Psoas muscle (tissue), 8 donors: ENCODE data around the gene ATL1. TPM values are rescaled to one million over a fixed set of nuclear protein-coding genes. Genes with fewer than 3 reads are reported as not detected.

Source experiments
- ATAC-seq, 4 donors: fragments of 200-7000 bp; cut with Tn5 transposase; one replicate each; pipeline ENCODE4 v1.9.1; 2020; ENCODE audit warnings: moderate library complexity in 3 of 4, mild to moderate bottlenecking in 2 of 4
- DNase-seq, 2 donors: peaks; one replicate each; pipeline ENCODE4 v3.0.0-alpha.2; 2020
- H3K27ac ChIP-seq: fragments of 200-600 bp; one replicate; pipeline ENCODE4 v1.8.0; 2022
- H3K27me3 ChIP-seq, 3 donors: fragments of 200-600 bp in 1 of 3; one replicate each; pipeline versions ENCODE4 v1.6.1 to v1.8.0; 2013 to 2022; ENCODE audit warnings: low read length in 2 of 3, mild to moderate bottlenecking in 2 of 3, moderate library complexity in 1 of 3; ENCODE audit not compliant: insufficient read depth in 3 of 3
- H3K36me3 ChIP-seq, 2 donors: fragments of 200-600 bp in 1 of 2; one replicate each; pipeline versions ENCODE4 v1.6.1 to v1.8.0; 2013 to 2022; ENCODE audit warnings: low read depth in 1 of 2, mild to moderate bottlenecking in 1 of 2, moderate library complexity in 1 of 2; ENCODE audit not compliant: insufficient read depth in 1 of 2
- H3K4me1 ChIP-seq: fragments of 200-600 bp; one replicate; pipeline ENCODE4 v1.8.0; 2022
- H3K4me3 ChIP-seq: fragments of 200-600 bp; one replicate; pipeline ENCODE4 v1.8.0; 2022; ENCODE audit warnings: mild to moderate bottlenecking
- H3K9me3 ChIP-seq: fragments of 200-600 bp; one replicate; pipeline ENCODE4 v1.8.0; 2022
- WGBS, 3 donors: extraction: QIAGEN DNeasy Blood & Tissue Kit; methylation state at CpG; one replicate each; pipeline versions ENCODE4 v1.1.6 to v1.1.7; 2013; 5-methylcytosine and 5-hydroxymethylcytosine counted together
- intact Hi-C, 2 donors: fragments of 100-400 bp; cut with DNase I; formaldehyde crosslinking; loops; one replicate each; pipeline versions ENCODE4 v1.11.0 to v1.14.2; 2022
- polyA plus RNA-seq, 3 donors: library from polyadenylated mRNA; stranded (reverse); fragments of 200-250 nt; gene quantifications; one replicate each; pipeline ENCODE4 v1.2.3, GENCODE V29; 2013
- total RNA-seq, 4 donors: library from RNA; stranded (reverse); fragmentation: NEBNext Ultra II Directional in 2 of 4; extraction: Animal tissue kit (Norgen Biotek cat#: 25700) in 2 of 4; gene quantifications; one replicate each; pipeline versions ENCODE4 v1.2.1 to v1.2.4, GENCODE V29; 2021 to 2023
- TF ChIP-seq, protein P1 (sequence below): fragments of 200-600 bp; IDR thresholded peaks from one replicate; pipeline ENCODE4 v1.8.0; 2022; ENCODE audit warnings: antibody characterized with exemption
- donor health status: healthy with polysubstance abuse.
- donor health status: DM: no; HTN: no; CAD: no; lungs with moderate emphysema.
- donor health status: Bipolar disorder and iron deficiency.
- donor health status: healthy.
- donor health status: DM: yes; HTN: yes; CAD: no.
- donor health status: DM: no; HTN: no; CAD: no.
- donor health status: DM: no; HTN: no; CAD: no.
- donor health status: DM: yes; HTN: yes; CAD: no.

The ATL1 gene
- total and polyA plus RNA-seq, 7 donors = 0.43 to 1.4 (median 0.64) TPM

DNA sequence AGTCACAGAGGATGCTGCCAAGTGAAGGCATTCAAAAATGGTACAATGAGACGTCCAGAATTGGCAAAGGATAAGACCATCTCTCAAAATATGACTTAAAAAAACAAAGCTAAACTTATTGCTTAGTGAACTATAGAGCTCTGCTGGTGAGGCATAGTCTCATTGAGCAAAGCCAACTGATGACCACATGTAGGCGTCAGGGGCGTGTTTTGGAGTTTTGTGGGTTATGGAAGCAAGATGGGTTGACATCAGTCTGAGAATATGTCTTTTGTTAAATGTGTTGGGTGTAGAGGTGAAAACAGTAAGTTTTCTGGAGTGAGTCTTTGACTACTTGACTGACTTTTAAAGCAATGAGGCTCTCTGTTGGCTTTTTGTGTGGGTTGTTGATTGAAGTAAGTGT, 47.2 kb downstream of the ATL1 start:
- Histone ChIP-seq H3K27ac (no peak overlapping the region), H3K27me3 (no peaks in the 10 kb centered on the region), H3K4me1 (no peaks in the 10 kb centered on the region), H3K36me3 (no peaks in the 10 kb centered on the region), H3K4me3 (no peak overlapping the region), H3K9me3 (no peaks in the 10 kb centered on the region)
- ATAC-seq (no peak), DNase-seq (no peak)
- WGBS, 3 donors = 82 to 87% (median 83%) methylated on average over 3 of the region's 3 CpGs
- intact Hi-C loops = loop anchor here in 1 of 2 donors (10.0 kb wide), 1 partner anchor 108 kb away; no protein-coding TSS in a partner anchor
- TF ChIP-seq, protein P1, sequence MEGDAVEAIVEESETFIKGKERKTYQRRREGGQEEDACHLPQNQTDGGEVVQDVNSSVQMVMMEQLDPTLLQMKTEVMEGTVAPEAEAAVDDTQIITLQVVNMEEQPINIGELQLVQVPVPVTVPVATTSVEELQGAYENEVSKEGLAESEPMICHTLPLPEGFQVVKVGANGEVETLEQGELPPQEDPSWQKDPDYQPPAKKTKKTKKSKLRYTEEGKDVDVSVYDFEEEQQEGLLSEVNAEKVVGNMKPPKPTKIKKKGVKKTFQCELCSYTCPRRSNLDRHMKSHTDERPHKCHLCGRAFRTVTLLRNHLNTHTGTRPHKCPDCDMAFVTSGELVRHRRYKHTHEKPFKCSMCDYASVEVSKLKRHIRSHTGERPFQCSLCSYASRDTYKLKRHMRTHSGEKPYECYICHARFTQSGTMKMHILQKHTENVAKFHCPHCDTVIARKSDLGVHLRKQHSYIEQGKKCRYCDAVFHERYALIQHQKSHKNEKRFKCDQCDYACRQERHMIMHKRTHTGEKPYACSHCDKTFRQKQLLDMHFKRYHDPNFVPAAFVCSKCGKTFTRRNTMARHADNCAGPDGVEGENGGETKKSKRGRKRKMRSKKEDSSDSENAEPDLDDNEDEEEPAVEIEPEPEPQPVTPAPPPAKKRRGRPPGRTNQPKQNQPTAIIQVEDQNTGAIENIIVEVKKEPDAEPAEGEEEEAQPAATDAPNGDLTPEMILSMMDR = no peak

DNA sequence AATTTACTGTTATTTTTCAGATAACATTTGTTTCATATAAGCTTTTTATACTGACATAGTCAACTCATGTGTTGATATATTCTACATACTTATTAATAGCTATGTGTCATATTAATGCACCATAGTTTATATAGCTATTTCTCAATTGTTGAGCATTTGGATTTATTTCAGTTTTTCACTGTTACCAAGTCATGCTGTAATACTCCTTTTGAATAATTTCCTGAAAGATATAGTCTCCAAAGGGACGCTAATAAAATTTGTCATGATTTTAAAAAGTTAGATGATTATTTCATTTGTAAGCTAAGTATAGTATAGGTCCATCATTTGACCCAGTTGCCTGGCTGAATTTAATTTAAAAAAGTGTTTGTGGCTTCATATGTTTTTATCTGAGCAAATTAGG, 47.8 kb downstream of the ATL1 start:
- no peak for ATAC-seq
- Histone ChIP-seq H3K9me3 (no peaks in the 10 kb centered on the region), H3K4me3 (no peak overlapping the region), H3K27me3 (no peaks in the 10 kb centered on the region), H3K36me3 (no peaks in the 10 kb centered on the region), H3K27ac (no peak overlapping the region), H3K4me1 (no peaks in the 10 kb centered on the region)
- WGBS, 3 donors = 85 to 98% (median 89%) methylated on average over 1 of the region's 1 CpG
- DNase-seq = no peak
- TF ChIP-seq, protein P1 = no peak
- intact Hi-C loops = loop anchor here in 1 of 2 donors (10.0 kb wide), 1 partner anchor 107 kb away; no protein-coding TSS in a partner anchor

DNA sequence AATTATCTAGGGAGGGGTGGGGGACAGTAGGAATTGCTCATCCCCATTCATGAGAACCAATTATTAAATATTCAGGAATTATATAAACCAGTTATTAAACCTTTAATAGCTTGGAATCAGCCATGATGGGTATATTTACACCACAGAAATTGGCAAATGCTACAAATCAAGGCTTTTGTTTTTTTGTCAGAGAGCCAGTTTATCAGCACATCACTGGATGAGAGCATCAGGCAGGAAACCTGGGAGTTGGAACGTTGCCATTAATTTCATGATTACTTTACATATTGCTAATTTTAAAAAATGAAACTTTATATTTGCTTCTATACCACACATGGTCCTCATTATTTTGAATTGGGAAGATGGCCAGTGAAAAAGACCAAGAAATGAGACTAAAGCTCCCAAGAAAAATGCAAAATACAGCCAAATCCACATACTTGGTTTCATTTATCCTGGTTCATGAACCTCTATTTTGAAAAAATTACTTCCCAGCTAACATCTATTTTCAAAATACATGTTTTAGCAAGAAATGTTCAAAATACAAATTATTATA, 48.4 kb downstream of the ATL1 start:
- TF ChIP-seq, protein P1 = no peak
- no peaks in the 10 kb centered on the region for H3K36me3 ChIP-seq
- H3K27me3 ChIP-seq = no peaks in the 10 kb centered on the region
- H3K27ac ChIP-seq = no peak overlapping the region
- H3K4me3 ChIP-seq = no peak overlapping the region
- 62 to 70% (median 64%) methylated on average over 1 of the region's 1 CpG for WGBS, 3 donors
- intact Hi-C loops = loop anchor here in 1 of 2 donors (10.0 kb wide), 1 partner anchor 106 kb away; no protein-coding TSS in a partner anchor
- no peaks in the 10 kb centered on the region for H3K4me1 ChIP-seq
- ATAC-seq (no peak), DNase-seq (no peak)
- H3K9me3 ChIP-seq = no peaks in the 10 kb centered on the region

DNA sequence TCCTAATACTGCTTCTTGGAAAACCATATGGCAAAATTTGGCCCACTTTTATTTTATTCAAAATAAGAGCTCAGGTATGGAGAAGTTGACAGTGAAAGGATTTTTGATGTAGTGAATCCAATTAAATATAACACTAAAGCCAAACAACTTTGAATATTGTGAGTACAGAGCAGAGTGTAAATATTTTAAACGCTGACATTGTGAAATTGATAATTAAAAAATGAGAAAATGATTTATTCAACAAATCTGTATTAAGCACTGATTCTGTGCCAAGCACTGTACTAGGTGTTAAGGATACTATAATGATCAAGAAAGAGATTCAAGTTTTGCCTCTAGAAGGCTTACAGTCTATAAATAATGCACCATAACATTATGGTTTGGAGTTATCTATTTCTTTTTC, 50.5 kb downstream of the ATL1 start:
- ATAC-seq (no peak), DNase-seq (no peak)
- Histone ChIP-seq H3K27ac (no peak overlapping the region), H3K4me3 (no peak overlapping the region), H3K27me3 (no peaks in the 10 kb centered on the region), H3K9me3 (no peaks in the 10 kb centered on the region), H3K4me1 (no peaks in the 10 kb centered on the region), H3K36me3 (no peaks in the 10 kb centered on the region)
- intact Hi-C loops = loop anchor here in 1 of 2 donors (5.0 kb wide), 1 partner anchor 87 kb away; no protein-coding TSS in a partner anchor
- 88 to 93% (median 90%) methylated on average over 1 of the region's 1 CpG for WGBS, 3 donors
- TF ChIP-seq, protein P1 = no peak

DNA sequence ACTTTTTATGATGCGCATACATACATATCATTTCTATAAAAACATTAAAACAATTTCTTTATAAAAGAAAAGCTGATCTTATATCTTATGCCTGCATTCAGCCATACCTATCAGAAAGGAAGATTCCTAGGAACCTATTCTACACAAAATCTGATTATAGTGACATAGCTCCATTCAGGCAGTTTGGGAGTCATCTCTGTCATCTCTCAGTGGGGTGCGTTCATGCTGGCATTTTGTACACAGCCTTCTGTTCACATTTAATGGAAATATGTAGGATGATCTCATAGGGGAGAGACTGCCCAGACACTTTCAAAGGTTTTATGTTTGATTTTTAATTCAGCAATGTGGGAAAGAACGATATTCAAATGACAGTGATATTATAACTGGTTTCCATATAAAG, 52.9 kb downstream of the ATL1 start:
- intact Hi-C loops = loop anchor here in 1 of 2 donors (5.0 kb wide), 1 partner anchor 84 kb away; no protein-coding TSS in a partner anchor
- peaks cover 0 to 4% of the 10 kb centered on the region in 2 donors for H3K36me3 ChIP-seq
- WGBS, 3 donors = 91 to 95% (median 92%) methylated on average over 3 of the region's 3 CpGs
- no peak overlapping the region for H3K4me3 ChIP-seq
- TF ChIP-seq, protein P1 = no peak
- DNase-seq = no peak
- ATAC-seq = no peak
- H3K4me1 ChIP-seq = no peaks in the 10 kb centered on the region
- H3K9me3 ChIP-seq = no peaks in the 10 kb centered on the region
- no peak overlapping the region for H3K27ac ChIP-seq
- no peaks in the 10 kb centered on the region for H3K27me3 ChIP-seq
